ENCODE data around the gene PSAT1. TPM values are rescaled to one million over a fixed set of nuclear protein-coding genes. Genes with fewer than 3 reads are reported as not detected.

Gene PSAT1
- total RNA-seq, 2 donors from 2014 or later = 1.6 to 1.9 TPM

DNA sequence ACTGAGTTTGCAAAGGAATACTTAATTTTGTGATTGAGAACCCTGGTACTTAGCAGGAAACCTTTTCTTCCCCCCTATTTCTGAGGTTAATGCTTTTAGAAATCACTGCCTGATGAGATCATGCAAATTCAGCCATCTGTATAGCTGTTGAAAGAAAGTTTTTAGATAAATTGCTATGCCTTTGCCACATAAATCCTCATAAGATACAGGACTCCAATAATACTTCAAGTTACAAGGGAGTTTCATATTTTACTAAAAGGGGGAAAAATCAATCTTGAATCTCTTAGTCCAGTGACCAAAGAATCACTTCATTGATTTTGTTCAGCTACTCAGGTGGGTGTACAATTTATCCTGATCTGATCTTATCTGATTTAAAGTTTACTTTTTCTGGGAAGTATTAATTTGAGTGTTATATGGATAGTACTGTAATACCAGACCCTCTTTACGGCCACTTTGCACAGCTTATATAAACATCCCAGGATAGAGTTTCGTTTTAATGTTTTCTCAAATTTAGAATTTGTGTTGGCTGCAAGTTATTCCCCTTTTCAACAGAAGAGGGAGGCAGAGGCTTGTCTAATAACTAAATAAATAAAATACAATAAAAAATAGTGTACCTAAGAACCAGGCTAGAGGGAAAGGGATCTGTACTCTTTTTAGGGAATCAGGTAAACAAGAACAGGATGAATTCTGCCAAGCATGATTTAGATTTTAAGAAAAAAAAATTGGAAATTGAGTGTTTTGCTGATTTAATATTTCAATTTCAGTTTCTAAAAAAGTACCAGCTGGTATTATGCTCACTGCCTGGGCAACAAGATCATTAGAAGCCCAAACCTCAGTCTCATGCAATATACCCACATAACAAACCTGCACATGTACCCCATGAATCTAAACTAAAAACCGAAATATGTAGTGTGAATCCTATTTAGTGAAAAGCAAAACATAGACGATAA lies 69.1 kb downstream of the PSAT1 start:
- ATAC-seq (ENCODE audit: insufficient number of reproducible peaks, low FRiP score, low read depth) (no peak), DNase-seq (ENCODE audit: low spot score) (no peak)
- no peaks in the 10 kb centered on the region for H3K9me3 ChIP-seq
- TF ChIP-seq, protein P1, sequence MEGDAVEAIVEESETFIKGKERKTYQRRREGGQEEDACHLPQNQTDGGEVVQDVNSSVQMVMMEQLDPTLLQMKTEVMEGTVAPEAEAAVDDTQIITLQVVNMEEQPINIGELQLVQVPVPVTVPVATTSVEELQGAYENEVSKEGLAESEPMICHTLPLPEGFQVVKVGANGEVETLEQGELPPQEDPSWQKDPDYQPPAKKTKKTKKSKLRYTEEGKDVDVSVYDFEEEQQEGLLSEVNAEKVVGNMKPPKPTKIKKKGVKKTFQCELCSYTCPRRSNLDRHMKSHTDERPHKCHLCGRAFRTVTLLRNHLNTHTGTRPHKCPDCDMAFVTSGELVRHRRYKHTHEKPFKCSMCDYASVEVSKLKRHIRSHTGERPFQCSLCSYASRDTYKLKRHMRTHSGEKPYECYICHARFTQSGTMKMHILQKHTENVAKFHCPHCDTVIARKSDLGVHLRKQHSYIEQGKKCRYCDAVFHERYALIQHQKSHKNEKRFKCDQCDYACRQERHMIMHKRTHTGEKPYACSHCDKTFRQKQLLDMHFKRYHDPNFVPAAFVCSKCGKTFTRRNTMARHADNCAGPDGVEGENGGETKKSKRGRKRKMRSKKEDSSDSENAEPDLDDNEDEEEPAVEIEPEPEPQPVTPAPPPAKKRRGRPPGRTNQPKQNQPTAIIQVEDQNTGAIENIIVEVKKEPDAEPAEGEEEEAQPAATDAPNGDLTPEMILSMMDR (IDR thresholded peaks at IDR 0.05) = peak; percentile 40
- no peaks in the 10 kb centered on the region for H3K4me1 ChIP-seq (ENCODE audit: control insufficient read depth in 1 of 2, low read depth in 2 of 2)
- H3K27ac ChIP-seq = no peak overlapping the region
- H3K27me3 ChIP-seq (replicated peaks; ENCODE audit: insufficient read depth) = no peaks in the 10 kb centered on the region
- no peak overlapping the region for H3K4me3 ChIP-seq
- no peaks in the 10 kb centered on the region for H3K36me3 ChIP-seq

DNA sequence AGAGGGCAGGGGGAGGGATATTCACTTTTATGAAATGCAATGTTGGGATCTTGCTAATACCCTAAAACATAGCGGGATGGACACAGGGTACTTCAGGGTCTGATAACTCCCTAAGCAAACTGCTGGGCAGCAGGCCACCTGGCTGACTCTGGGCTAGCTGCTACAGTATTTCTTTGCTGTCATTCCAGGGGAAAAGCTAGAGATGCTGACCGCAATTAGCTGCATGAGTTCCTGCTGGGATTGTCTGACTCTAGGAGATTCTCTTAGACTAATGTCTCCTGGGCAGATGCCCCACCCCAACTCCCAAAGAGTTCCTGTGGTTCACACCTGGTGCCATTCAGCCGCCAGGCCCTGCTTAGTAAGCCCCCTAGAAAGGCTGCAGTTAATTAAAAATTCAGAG lies 69.9 kb downstream of the PSAT1 start:
- ATAC-seq (ENCODE audit: insufficient number of reproducible peaks, low FRiP score, low read depth) = no peak
- Histone ChIP-seq H3K27ac (no peak overlapping the region), H3K4me1 (ENCODE audit: control insufficient read depth in 1 of 2, low read depth in 2 of 2) (no peaks in the 10 kb centered on the region), H3K36me3 (no peaks in the 10 kb centered on the region), H3K27me3 (replicated peaks; ENCODE audit: insufficient read depth) (no peaks in the 10 kb centered on the region), H3K9me3 (no peaks in the 10 kb centered on the region), H3K4me3 (no peak overlapping the region)
- no peak for DNase-seq (ENCODE audit: low spot score)
- TF ChIP-seq, protein P1 (IDR thresholded peaks at IDR 0.05) = no peak

- Histone ChIP-seq H3K4me1 (ENCODE audit: control insufficient read depth in 1 of 2, low read depth in 2 of 2) (no peaks in the 10 kb centered on the region), H3K9me3 (no peaks in the 10 kb centered on the region), H3K4me3 (no peak overlapping the region), H3K27me3 (replicated peaks; ENCODE audit: insufficient read depth) (no peaks in the 10 kb centered on the region), H3K27ac (no peak overlapping the region), H3K36me3 (no peaks in the 10 kb centered on the region)
- ATAC-seq (ENCODE audit: insufficient number of reproducible peaks, low FRiP score, low read depth) (no peak), DNase-seq (ENCODE audit: low spot score) (no peak)
- TF ChIP-seq, protein P1 (IDR thresholded peaks at IDR 0.05) = no peak
These were observed 71.3 kb downstream of the PSAT1 start for GRCh38 chr9:78368236-78368635.

DNA sequence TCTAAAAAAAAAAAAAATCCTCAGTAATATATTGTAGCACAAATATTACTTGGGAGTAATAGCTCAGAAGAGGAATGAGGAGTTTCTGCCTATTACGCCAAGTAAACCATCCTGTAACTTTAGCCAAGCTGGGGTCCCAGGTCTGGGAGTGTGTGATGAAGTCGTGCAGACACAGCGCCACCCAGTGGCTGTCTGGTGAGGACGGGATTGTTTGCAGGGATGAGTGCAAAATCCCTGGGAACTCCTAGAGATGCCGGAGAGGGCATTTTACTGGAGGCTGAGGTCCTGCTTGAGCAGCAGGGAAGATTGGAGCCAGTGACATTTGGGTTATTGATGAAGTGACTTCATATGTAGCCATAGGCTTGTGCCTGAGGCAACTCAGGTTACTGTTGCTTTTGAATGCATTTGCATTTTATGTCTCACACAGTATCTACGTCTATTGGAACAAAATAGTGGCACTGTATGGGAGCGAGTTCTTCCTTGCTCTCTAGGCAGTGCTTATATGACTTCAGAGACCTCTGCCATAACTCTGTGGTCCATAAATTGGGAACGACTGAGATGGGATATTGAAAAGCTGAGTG lies 72.8 kb downstream of the PSAT1 start:
- ATAC-seq (ENCODE audit: insufficient number of reproducible peaks, low FRiP score, low read depth) (no peak), DNase-seq (ENCODE audit: low spot score) (no peak)
- Histone ChIP-seq H3K27ac (no peak overlapping the region), H3K27me3 (replicated peaks; ENCODE audit: insufficient read depth) (no peaks in the 10 kb centered on the region), H3K9me3 (no peaks in the 10 kb centered on the region), H3K4me3 (no peak overlapping the region), H3K36me3 (no peaks in the 10 kb centered on the region), H3K4me1 (ENCODE audit: control insufficient read depth in 1 of 2, low read depth in 2 of 2) (no peaks in the 10 kb centered on the region)
- TF ChIP-seq, protein P1 (IDR thresholded peaks at IDR 0.05) = peak; percentile 55

- Histone ChIP-seq H3K9me3 (no peaks in the 10 kb centered on the region), H3K36me3 (no peaks in the 10 kb centered on the region), H3K27me3 (replicated peaks; ENCODE audit: insufficient read depth) (no peaks in the 10 kb centered on the region), H3K27ac (no peak overlapping the region), H3K4me3 (no peak overlapping the region), H3K4me1 (ENCODE audit: control insufficient read depth in 1 of 2, low read depth in 2 of 2) (no peaks in the 10 kb centered on the region)
- ATAC-seq (ENCODE audit: insufficient number of reproducible peaks, low FRiP score, low read depth) (no peak), DNase-seq (ENCODE audit: low spot score) (no peak)
- TF ChIP-seq, protein P1 (IDR thresholded peaks at IDR 0.05) = no peak
These were observed 74.1 kb downstream of the PSAT1 start for GRCh38 chr9:78370991-78371390.

Data from thoracic aorta (tissue), 2 donors.